ENCODE results near the gene PTPRT.

The PTPRT gene

DNA sequence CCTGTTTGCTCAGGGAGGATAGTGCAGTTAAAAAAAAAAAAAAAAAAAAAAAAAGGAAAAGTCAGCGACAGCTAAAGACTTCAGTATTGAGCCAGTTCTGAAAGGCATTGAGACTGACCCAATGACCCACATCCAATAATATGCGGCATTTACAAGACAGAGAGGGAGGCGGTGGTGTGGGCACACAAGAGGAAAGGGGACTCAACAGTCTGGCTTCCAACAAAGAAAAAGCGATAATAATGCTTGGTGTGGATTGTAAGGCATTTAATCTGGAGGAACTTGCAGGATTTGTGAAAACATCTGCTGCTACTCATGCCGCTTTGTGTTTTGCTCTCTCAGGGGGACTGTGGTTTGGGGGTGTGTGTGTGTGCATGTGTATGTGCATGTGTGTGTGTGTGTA is 787.3 kb downstream of the PTPRT start:
- Histone ChIP-seq H3K4me3 (no peak overlapping the region), H3K9me3 (no peaks in the 10 kb centered on the region), H3K4me1 (no peaks in the 10 kb centered on the region), H3K36me3 (no peaks in the 10 kb centered on the region), H3K27me3 (no peaks in the 10 kb centered on the region), H3K27ac (no peak overlapping the region)
- no peak for DNase-seq
- intact Hi-C loops (cut with DNase I; ENCODE audit: low total_unique reads), result no loop called here
- TF ChIP-seq, protein P1, sequence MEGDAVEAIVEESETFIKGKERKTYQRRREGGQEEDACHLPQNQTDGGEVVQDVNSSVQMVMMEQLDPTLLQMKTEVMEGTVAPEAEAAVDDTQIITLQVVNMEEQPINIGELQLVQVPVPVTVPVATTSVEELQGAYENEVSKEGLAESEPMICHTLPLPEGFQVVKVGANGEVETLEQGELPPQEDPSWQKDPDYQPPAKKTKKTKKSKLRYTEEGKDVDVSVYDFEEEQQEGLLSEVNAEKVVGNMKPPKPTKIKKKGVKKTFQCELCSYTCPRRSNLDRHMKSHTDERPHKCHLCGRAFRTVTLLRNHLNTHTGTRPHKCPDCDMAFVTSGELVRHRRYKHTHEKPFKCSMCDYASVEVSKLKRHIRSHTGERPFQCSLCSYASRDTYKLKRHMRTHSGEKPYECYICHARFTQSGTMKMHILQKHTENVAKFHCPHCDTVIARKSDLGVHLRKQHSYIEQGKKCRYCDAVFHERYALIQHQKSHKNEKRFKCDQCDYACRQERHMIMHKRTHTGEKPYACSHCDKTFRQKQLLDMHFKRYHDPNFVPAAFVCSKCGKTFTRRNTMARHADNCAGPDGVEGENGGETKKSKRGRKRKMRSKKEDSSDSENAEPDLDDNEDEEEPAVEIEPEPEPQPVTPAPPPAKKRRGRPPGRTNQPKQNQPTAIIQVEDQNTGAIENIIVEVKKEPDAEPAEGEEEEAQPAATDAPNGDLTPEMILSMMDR (IDR thresholded peaks at IDR 0.05), result no peak

DNA sequence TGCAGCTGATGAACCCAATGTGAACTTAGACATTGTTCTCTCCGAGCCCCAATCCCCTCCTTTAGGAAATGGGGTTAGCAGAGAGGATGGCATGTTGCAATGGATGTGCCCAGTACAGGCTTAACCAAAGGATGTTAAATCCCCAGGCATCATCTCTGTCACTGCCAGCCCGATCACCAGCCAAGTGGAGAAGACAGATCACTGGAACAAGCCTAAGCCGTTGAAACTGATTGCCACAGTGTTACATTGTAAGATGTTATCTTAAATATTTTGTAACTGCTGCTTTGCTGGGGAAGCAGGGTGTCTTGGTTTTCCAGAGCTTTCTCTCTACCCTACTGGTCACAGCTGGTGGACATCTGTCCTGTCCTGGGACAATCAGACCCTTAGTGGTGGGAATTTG is 788.1 kb downstream of the PTPRT start:
- TF ChIP-seq, protein P1 (IDR thresholded peaks at IDR 0.05), result no peak
- Histone ChIP-seq H3K4me3 (no peak overlapping the region), H3K36me3 (no peaks in the 10 kb centered on the region), H3K9me3 (no peaks in the 10 kb centered on the region), H3K27me3 (no peaks in the 10 kb centered on the region), H3K4me1 (no peaks in the 10 kb centered on the region), H3K27ac (no peak overlapping the region)
- intact Hi-C loops (cut with DNase I; ENCODE audit: low total_unique reads), result no loop called here
- no peak for DNase-seq

DNA sequence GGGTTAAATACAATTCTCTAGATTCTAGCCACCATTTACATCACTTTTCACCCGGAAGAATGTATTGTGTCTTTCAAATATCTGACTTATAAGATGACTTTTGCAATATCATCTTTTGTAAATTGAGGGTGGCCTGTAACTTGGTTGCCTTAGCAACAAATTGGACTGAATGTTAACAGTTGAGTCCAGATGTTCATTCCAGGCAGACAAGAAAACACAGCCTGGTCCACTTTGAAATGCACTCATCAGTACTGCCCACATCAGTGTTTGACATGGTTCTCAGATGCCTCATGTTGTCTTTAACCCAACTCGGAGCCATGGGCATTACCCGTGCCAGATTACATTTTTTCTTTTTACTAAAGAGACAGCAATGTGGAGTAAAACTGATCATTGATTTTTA is 789.9 kb downstream of the PTPRT start:
- TF ChIP-seq, protein P1 (IDR thresholded peaks at IDR 0.05), result no peak
- intact Hi-C loops (cut with DNase I; ENCODE audit: low total_unique reads), result no loop called here
- DNase-seq, result no peak
- Histone ChIP-seq H3K27me3 (no peaks in the 10 kb centered on the region), H3K36me3 (no peaks in the 10 kb centered on the region), H3K4me3 (no peak overlapping the region), H3K27ac (no peak overlapping the region), H3K9me3 (no peaks in the 10 kb centered on the region), H3K4me1 (no peaks in the 10 kb centered on the region)

DNA sequence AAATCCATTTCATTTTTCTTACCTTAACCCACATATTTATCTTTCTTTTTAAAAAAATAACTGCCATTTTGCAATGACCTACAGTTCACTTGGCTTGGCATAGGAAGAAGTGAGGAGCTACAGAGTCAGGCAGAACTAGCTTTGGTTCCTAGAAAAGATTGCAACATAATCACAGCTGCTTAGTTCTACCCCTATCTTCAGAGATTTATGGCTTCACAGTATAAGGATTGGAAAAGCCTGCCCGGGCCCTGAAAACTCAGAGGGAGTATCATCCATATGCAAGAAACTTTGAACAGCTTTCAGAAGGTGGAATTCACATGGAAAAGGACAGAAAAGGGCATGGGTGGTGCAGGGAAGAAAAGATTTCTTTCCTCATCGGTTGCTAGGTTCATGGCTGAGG is 797.3 kb downstream of the PTPRT start:
- intact Hi-C loops (cut with DNase I; ENCODE audit: low total_unique reads), result no loop called here
- no peak for DNase-seq
- Histone ChIP-seq H3K4me3 (no peak overlapping the region), H3K4me1 (no peaks in the 10 kb centered on the region), H3K9me3 (no peaks in the 10 kb centered on the region), H3K27me3 (no peaks in the 10 kb centered on the region), H3K27ac (no peak overlapping the region), H3K36me3 (no peaks in the 10 kb centered on the region)
- TF ChIP-seq, protein P1 (IDR thresholded peaks at IDR 0.05), result no peak

DNA sequence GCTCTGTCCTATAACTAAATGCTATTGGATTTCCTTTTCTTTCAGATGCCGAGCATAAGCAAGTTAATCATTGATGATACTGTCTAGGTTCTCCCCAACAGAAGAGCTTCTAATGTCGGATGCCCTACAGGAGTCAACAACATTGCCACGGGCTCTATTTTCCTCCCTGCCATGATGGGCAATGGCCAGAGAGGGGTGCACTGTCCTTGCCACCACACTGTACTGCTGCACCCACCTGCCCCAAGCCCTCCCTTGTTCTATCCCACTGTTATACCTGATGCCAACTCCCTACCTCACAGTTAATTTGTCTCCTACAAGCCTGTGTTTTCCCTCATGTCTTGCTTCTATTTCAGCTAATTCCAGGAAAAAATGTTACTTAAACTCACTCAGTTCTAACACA is 797.9 kb downstream of the PTPRT start:
- H3K4me1 ChIP-seq, result no peaks in the 10 kb centered on the region
- intact Hi-C loops (cut with DNase I; ENCODE audit: low total_unique reads), result no loop called here
- H3K4me3 ChIP-seq, result no peak overlapping the region
- H3K27ac ChIP-seq, result no peak overlapping the region
- no peaks in the 10 kb centered on the region for H3K9me3 ChIP-seq
- no peak for DNase-seq
- no peaks in the 10 kb centered on the region for H3K27me3 ChIP-seq
- H3K36me3 ChIP-seq, result no peaks in the 10 kb centered on the region
- TF ChIP-seq, protein P1 (IDR thresholded peaks at IDR 0.05), result no peak

DNA sequence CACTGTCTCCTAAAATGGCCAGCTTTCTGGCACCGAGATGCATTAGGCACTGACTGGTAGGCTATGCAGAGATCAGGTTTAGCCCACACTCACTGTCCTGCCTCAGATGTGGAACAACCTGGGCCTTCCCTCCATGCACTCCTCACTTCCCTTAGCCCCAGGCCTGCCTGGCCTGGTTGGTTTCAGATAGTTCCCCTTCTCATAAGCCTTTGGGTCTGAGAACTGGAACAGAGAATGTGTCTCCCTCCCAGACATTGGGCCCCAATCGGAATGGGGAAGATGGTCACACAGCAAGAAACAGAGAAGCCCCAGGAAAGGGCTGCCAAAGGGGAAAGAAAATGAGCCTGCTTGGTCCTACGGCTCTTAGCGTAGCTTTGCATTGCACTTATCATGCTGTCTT is 809.4 kb downstream of the PTPRT start:
- H3K36me3 ChIP-seq, result no peaks in the 10 kb centered on the region
- H3K4me3 ChIP-seq, result no peak overlapping the region
- no peak for DNase-seq
- no peaks in the 10 kb centered on the region for H3K9me3 ChIP-seq
- H3K4me1 ChIP-seq, result no peaks in the 10 kb centered on the region
- H3K27ac ChIP-seq, result no peak overlapping the region
- intact Hi-C loops (cut with DNase I; ENCODE audit: low total_unique reads), result no loop called here
- TF ChIP-seq, protein P1 (IDR thresholded peaks at IDR 0.05), result no peak
- no peaks in the 10 kb centered on the region for H3K27me3 ChIP-seq
